Activated CD8-positive, alpha-beta memory T cell treated with anti-CD3 and anti-CD28 coated beads, Interleukin-2, amount 50 U/mL, for 4 hours (primary cell): ENCODE measurements around the gene FARS2.
"Not testable (repeated sequence)": the region's sequence is repeated elsewhere in the genome, so short reads cannot be mapped to it uniquely, and the experiment has no call there.

Experiments used
- DNase-seq: peaks from one replicate; pipeline ENCODE4 v3.0.0-alpha.2; 2020

FARS2 gene

DNA sequence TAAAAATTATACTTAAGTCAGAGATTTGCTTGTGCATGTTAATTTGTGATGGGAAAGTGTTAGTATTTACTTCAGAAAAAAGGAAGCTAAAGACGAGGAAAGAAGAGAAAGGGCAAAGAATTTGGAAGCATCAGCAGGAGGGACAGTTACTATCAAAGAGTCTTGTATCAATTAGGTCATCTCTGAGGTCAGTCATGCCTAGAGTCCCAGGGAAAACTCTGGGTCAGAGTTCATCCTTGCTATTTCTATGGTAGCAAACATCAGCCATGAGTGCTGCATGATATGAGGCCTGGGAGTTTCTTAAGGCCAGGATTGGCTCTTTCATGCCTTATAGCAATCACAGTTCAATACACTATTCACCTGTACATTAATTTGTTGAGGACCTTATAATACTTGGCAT lies 292.9 kb downstream of the FARS2 start:
- no peak for DNase-seq

DNA sequence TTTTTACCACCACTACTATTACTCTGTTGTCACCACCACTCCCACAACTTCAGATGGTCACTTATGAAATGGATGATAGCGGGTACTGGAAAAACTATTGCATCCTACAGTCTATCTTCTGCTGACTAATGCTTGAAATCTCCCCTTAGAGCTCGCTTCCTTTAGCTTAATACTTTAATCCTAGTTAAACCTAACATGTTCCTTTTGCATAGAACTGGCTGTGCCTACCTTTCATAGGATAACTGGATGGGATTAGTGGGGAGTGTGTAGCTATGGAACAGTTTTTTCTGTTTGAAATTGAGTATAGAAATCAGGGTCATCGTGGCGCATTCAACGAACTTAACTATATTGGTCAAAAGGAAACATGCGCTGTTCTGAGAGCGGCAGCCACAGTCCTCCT lies 294.7 kb downstream of the FARS2 start:
- no peak for DNase-seq

- no peak for DNase-seq
These were observed 296.2 kb downstream of the FARS2 start for GRCh38 chr6:5557506-5557905.

- DNase-seq, result no peak
These were observed 298.3 kb downstream of the FARS2 start for GRCh38 chr6:5559651-5560050.

DNA sequence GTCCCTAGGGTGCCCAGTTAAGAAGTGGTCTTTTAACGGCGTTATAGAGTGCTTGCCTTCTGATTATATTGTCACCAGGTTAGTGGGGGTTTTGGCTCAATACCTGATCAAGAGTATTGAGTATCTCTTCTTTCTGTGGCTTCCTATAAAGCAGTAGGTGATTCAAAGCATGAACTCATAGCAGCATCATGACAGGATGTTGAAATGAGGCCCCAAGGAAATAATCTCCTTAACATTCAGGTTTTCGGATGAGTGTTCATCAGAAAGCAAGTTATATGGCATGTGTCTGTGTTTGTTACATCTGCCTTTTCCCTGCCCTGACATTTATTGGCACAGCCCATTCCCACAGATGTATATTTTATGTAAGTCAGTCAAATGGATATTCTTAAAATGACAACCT lies 301.0 kb downstream of the FARS2 start:
- no peak for DNase-seq

- no peak for DNase-seq
These were observed 301.8 kb downstream of the FARS2 start for GRCh38 chr6:5563086-5563485.

DNA sequence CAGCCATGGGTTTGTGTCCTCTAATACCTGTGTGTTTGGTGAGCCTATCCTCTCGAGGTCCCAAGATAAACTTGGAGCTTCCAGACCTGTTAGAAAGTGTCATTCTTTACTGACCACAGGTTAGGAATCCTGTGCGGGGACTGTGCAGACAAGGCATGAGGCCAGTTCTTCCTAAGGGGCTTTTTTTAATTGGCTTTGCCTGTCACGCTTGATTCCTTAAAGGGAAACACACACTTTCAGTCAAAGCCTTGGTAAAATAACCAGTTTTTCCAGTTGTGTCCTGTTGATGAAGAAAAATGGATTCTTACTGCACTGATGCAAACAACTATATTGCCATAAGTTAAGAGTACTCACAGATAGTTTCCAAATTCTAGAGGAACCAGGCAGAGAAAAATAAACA lies 303.4 kb downstream of the FARS2 start:
- DNase-seq, result not testable (repeated sequence)

- no peak for DNase-seq
These were observed 304.7 kb downstream of the FARS2 start for GRCh38 chr6:5565971-5566370.

DNA sequence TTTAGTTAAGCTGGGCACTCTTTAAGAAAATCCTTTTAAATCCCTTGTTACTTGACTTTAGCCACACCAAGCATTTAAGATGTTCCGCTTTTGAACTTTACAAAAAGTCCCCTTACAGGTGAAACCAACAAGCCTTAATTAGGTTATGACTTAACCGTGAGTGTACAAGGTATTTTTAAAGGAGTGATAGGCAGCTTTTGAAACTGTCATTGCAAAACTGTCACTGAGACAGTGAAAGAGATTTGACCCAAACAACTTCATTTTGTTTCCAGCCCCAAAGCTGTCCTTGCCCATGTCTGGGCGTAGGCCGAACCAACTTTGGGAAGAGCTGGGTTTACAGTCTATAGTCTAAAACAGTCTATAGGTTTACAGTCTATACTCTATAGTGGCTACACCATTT lies 305.4 kb downstream of the FARS2 start:
- DNase-seq, result no peak

DNA sequence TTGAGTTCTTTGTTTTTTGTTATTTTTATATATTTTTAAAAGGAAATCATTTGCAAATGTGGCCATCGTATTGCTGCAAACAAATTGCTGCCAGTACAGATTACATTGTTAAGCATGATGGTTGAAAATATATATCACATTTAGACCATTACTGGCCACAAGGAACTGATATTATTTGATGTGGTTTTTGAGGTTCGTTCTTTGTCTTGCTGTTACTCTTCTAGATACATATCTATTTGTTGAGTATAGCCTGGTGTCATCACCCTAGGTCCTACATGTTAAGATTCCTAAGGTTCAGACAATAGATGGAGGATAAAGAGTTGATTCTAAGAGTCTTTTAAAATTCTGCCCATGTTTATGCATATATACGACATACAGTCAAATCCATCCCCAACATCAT lies 306.0 kb downstream of the FARS2 start:
- DNase-seq, result no peak

DNA sequence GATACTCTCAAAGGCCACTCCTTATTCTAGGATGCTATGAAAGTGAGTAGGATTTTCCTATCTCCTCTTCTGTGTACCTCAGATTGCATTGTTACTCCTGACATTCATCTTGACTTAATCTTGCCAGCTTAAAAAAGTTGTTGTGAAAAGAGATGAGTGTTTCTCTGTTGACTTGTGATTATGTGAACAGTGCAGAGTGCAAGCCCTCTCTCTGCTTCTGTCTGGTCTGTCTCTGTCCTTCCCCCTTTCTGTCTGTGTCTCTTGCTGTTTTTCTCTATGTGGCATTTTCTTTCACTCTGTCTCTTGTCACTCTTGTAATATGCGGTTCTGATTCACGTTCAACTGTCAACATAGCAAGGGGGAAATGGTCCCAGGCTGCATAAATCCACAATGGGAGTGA lies 306.6 kb downstream of the FARS2 start:
- DNase-seq, result no peak

DNA sequence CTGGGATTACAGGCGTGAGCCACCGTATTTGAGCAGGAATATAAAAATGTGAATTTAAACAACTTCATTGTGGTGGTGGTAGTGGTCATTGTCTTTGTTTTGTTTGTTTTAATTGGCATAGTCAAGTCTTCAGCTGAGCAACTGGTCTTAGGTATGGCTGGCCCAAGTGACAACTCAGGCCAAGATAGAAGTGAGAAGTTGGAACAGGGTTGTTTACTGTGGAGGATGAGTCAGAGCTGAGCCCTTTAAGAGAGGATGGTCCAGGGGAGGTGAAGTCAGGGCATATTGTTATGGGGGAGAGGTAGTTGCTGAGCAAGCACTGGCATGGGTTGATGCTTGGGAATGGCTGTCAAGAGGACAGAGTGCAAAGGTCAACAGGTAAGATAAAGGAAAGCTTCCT lies 308.2 kb downstream of the FARS2 start:
- DNase-seq, result no peak

DNA sequence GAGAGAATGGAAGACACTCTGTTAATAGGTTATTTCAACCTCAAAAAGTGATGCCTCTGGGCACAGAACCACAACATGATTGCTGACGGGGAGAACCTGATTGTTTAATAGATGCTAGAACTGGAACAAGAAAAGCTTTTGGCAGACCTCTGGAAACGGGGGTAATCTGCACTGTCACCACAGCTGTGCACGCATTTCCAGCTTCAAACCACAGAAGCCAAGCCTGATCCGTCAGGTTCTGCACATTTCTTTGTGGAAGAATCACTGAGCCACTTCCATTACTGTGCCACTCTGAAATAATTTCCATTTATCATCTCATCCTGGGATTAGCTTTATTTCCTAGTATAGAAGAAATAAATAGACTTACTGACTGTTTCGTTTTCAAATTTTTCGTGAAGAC lies 309.3 kb downstream of the FARS2 start:
- DNase-seq, result no peak

GRCh38 chr6:5580736-5581581 lies 319.6 kb downstream of the FARS2 start:
- no peak for DNase-seq

DNA sequence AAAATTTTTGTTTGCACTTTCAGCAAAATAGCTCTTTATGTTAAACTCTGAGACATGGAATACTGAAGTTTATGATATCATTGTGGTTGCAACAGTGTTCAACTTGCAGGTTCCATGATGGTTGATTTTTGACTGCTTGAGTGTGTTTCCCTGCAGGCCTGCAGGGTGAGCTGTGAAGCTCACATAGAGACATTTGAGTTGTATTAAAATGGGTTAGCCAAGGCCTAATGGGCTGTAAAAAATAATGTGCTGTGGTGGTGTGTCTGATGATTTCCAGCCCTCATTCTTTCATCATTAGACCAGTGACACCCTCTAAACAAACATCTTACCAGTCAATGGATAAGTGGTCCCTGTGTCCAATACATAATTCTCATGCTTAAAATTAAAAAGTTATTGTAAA lies 321.4 kb downstream of the FARS2 start:
- no peak for DNase-seq

- DNase-seq, result no peak
These were observed 322.2 kb downstream of the FARS2 start for GRCh38 chr6:5583528-5583927.

- no peak for DNase-seq
These were observed 322.8 kb downstream of the FARS2 start for GRCh38 chr6:5584078-5584482.

GRCh38 chr6:5587648-5588047 lies 326.3 kb downstream of the FARS2 start:
- no peak for DNase-seq

DNA sequence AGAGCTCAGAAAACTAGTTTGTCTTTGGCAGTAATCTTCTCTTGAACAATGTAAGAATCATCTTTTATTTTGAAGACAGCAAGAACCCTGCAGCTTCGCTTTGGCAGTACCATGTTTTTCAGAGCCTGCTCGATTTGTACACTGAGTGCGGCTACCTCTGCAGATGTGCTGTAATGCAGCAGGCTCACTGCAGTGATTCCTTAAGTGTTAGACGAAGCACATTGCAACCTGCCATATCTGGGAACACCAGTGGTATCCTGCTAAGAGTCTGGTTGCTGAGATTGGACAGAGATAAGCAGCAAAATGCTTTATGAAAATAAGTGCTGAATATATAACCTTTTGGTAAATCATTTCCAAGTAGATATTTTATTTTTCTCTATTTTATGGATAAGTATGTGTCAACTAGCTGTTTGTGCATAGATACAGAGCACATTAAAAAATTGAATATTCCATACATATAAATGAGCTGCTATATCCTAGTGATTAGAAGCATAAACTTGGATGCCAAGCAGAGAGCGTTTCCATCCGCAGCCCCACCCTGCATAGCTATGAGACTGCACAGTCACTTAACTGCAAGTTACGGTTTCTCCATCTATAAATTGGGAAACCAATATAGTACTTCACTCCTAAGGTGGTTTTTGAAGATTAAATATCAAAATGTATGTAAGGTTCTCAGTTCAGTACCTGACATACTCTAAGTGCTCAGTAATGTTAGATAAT lies 328.3 kb downstream of the FARS2 start:
- no peak for DNase-seq

DNA sequence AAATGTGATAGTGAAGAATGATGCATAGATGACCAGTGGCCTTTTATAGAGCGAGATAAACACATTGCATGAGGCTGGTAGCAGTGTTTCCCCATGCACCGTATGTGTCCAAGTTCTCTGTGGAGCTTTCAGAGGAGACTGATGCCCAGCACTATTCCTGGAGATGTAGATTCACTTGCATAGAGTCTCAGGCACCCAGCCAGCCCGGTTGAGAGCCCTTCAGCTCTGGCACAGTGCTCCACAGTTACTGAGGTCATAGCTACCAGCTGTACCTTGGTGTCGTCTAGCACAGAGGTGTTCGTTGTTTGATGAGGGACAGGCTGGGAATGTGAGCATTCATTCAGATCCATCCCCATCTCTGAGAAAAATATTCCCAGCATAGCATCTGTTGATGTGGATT lies 328.9 kb downstream of the FARS2 start:
- no peak for DNase-seq

DNA sequence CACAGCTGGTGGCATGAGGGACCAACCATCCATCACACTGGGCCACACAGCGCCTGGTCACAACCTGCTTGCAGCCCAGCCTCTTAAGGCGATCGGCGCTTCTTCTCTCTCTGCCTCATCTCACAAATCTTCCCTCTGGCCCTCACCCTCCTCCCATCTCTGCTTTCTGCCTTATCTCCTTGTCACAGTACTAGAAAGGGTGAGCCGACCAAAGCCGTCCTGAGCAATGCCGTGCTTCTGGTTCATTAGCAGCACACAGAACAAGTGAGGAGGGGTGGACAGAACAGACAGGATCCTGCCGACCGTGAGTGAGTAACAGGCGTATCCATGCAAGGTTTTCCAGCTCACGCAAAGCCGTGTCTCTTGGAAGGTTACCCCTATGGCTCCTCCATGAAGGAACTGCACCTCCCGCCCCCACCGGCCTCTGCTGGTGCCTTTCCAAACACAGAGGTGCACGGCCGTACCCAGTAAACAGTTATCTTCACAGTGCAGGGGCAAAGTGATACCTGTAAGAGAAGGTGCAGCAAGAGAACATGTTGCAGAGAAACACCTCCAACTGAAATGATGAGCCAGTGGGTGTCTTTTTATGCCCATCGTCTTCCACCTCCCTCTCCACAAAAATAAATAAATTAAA lies 331.7 kb downstream of the FARS2 start:
- DNase-seq, result no peak

GRCh38 chr6:5595184-5595583 lies 333.9 kb downstream of the FARS2 start:
- DNase-seq, result no peak

DNA sequence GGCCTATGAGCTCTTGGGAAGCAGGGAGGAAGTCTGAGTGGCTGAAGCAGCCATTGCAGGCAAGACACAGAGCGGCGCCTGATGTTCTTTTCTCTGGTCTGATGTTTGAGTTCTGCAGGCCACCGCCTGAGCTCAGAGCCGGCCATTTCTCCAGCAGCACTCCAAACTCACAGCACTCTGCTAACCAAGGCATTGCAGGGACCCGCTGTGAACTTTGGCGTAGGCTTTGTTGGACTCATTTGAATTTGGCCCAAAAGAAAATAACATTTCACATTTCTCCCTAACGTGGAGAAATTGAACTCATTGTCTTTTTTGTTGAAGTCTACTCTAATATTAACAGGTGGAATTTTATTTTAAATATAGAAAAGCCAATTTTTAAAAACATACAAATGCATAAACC lies 336.1 kb downstream of the FARS2 start:
- DNase-seq, result no peak

- no peak for DNase-seq
These were observed 336.8 kb downstream of the FARS2 start for GRCh38 chr6:5598123-5598522.
